A673 (cell line): ENCODE data around the gene OLFML1.

Source experiments
- CTCF ChIP-seq: fragments of 300-800, 200-600 bp; sonication (generic); conservative IDR thresholded peaks from 2 replicates; pipeline ENCODE4 v1.5.1; 2017; ENCODE audit warnings: low read depth, mild to moderate bottlenecking, antibody characterized with exemption, low read length, moderate library complexity, mixed read lengths
- EZH2 ChIP-seq: fragments of 200-600 bp; sonication (generic); IDR thresholded peaks from 2 replicates; pipeline ENCODE4 v1.6.1; 2017; ENCODE audit warnings: borderline replicate concordance, low read depth, mild to moderate bottlenecking, mixed read lengths, antibody characterized with exemption, low read length; ENCODE audit not compliant: poor library complexity, severe bottlenecking

DNA sequence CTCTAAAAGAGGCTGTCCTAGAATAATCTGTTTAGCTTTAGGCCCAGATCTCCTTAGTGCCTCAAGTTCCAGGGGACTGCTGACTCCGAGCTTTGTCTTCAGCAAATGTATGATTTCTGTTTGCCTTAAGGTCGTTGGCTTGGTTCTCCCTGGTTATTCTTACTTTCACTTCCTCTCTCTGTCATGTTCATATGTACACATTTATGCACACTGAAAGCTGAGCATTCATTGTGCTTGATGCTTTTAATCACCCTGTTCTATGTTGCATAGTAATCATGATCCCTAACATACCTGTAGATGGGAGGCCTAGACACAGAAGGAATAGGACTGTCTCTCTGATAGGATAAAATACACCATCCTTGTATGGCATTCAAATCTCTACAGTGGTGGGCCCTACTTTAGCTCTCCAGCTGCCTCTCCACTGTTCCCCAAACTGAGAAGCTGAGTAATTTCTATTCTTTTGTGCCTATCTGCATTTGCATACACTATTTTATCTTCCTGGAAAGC lies 35.7 kb downstream of the OLFML1 start:
- no peak for TF ChIP-seq CTCF
- TF ChIP-seq EZH2, result no peak
